ENCODE measurements around the gene ARHGAP22.

DNA sequence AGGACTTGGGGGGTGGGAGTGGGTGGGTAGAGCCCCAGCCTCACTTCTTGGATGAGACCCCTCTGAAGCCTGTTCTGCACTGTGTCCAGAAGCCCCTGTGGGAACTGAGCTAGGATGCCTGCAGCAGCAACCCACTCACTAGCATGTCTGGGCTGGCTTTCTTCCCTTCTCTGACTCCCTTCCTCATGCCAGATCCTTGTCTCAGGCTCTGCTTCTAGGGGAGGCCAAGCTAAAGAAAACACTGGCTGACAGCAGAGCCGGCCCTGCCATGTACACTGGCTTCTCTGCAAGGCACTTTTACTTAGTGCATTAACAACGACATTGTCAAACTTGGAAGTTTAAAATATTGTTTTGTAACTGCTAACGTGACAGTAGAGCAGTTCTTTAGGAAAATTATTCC, 50.2 kb downstream of the ARHGAP22 start:
- TF ChIP-seq, protein P1, sequence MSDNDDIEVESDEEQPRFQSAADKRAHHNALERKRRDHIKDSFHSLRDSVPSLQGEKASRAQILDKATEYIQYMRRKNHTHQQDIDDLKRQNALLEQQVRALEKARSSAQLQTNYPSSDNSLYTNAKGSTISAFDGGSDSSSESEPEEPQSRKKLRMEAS (IDR thresholded peaks at IDR 0.05), result no peak
- TF ChIP-seq, protein P2, sequence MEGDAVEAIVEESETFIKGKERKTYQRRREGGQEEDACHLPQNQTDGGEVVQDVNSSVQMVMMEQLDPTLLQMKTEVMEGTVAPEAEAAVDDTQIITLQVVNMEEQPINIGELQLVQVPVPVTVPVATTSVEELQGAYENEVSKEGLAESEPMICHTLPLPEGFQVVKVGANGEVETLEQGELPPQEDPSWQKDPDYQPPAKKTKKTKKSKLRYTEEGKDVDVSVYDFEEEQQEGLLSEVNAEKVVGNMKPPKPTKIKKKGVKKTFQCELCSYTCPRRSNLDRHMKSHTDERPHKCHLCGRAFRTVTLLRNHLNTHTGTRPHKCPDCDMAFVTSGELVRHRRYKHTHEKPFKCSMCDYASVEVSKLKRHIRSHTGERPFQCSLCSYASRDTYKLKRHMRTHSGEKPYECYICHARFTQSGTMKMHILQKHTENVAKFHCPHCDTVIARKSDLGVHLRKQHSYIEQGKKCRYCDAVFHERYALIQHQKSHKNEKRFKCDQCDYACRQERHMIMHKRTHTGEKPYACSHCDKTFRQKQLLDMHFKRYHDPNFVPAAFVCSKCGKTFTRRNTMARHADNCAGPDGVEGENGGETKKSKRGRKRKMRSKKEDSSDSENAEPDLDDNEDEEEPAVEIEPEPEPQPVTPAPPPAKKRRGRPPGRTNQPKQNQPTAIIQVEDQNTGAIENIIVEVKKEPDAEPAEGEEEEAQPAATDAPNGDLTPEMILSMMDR (IDR thresholded peaks at IDR 0.05; ENCODE audit: low read depth, low read length, missing input control), result no peak
- TF ChIP-seq, protein P3, sequence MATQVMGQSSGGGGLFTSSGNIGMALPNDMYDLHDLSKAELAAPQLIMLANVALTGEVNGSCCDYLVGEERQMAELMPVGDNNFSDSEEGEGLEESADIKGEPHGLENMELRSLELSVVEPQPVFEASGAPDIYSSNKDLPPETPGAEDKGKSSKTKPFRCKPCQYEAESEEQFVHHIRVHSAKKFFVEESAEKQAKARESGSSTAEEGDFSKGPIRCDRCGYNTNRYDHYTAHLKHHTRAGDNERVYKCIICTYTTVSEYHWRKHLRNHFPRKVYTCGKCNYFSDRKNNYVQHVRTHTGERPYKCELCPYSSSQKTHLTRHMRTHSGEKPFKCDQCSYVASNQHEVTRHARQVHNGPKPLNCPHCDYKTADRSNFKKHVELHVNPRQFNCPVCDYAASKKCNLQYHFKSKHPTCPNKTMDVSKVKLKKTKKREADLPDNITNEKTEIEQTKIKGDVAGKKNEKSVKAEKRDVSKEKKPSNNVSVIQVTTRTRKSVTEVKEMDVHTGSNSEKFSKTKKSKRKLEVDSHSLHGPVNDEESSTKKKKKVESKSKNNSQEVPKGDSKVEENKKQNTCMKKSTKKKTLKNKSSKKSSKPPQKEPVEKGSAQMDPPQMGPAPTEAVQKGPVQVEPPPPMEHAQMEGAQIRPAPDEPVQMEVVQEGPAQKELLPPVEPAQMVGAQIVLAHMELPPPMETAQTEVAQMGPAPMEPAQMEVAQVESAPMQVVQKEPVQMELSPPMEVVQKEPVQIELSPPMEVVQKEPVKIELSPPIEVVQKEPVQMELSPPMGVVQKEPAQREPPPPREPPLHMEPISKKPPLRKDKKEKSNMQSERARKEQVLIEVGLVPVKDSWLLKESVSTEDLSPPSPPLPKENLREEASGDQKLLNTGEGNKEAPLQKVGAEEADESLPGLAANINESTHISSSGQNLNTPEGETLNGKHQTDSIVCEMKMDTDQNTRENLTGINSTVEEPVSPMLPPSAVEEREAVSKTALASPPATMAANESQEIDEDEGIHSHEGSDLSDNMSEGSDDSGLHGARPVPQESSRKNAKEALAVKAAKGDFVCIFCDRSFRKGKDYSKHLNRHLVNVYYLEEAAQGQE (IDR thresholded peaks at IDR 0.05), result no peak
- no peak for TF ChIP-seq YY1 (IDR thresholded peaks at IDR 0.05)
